CD4-positive, alpha-beta T cell treated with Interleukin-6 at 100 ng/mL for 8 hours (primary cell): ENCODE measurements around the gene ZNF189.

Source experiments
- DNase-seq: peaks from one replicate; pipeline ENCODE4 v3.0.0-alpha.2; 2020; ENCODE audit warnings: mixed read lengths, low spot score

The ZNF189 gene

GRCh38 chr9:101398068-101398929, at the start of gene ZNF189, which contains the start of gene MRPL50:
ZNF189 (plus strand) TSS chr9:101398851; CDS start chr9:101399157, 306 bp downstream.
MRPL50 (minus strand) TSS chr9:101398618; CDS start chr9:101398592, 26 bp downstream.
- peak; percentile 97 for DNase-seq

DNA sequence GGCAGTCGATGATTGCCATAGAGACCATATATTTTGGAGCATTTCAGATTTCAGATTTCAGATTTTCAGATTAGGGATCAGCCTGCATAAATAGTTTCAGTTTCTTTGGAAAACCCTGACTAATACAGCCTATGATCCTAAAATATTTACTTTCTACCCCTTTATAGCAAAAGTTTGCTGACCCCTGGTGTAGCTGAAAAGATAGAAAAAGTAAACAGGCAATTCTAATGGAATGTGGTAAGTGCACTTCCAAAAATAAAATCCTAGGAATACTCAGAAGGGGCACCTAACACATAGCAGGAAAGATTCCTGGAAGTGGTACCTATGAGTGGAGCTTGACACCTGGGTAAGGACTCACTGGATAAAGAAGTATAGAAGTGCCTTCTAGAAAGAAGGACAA, 48.4 kb upstream of the ZNF189 start:
- DNase-seq, result no peak

DNA sequence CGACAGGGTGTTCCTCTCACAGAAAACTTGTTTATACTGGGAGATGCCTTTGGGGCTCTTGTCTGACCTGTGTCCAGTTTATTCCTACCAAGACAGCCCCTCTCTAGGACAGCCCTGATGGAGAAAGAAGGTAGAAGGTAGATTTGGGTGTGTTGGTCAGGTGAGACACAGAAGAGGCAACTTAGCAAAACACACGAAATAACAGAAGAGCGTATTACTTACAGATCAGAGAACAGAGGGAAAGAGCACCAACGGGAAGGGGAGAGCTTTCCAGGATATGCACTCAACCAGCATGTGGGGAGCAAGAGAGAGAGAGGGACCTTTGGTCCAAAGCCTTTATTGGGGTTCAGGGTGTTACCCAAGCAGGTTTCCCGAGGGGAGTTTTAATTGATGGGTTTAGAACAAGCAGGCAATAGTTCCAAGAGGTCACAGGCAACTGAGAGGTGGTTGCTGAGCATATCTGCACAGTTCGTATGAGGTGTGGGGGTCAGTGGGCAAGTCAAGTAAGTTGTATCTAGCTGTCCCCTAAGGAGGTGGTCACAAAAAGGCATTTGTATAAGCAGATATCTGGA, 45.7 kb upstream of the ZNF189 start:
- no peak for DNase-seq

DNA sequence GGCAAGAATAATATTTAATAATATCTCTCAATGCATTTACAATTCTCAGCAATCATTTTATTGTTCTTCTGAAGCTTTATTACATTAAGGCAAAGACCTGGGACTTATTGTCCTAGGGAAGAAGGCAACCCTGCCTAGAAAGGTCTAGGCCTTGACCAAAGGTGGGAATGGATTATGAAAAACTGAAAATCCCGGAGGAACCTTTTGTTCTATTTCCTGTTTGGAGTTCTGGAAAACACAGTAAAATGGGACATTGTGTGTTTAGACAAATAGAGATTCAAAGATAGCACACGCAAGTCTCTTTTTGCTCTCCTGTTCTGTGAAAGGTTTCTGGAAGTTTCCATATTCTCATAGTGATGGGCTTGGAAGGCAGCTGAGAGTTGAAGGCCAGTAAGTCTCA, 45.0 kb upstream of the ZNF189 start:
- DNase-seq, result no peak

DNA sequence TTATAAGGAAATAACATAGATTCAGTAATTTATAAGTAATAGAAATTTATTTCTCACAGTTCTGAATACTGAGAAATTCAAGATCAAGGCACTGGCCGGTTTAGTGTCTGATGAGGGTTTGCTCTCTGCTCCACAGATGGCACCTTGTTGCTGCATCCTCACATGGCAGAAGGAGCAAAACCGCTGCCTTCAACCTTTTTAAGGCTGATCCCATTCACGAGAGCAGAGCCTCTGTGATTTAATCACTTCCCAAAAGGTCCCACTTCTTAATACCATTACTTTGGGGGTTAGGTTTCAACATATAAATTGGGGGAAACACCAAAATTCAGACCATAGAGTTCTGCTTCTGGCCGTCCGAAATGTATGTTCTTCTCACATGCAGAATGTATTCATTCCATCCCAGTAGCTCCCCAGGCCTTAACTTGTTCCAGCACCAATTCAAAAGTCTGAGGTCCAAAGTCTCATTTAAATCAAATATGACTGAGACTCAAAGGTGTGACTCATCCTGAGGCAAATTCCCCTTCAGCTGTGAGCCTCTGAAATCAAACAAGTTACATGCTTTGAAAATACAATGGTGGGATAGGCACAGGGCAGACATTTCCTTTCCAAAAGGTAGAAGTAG, 44.4 kb upstream of the ZNF189 start:
- no peak for DNase-seq

GRCh38 chr9:101354765-101355708, 43.6 kb upstream of the ZNF189 start:
- no peak for DNase-seq

- no peak for DNase-seq
Measured at GRCh38 chr9:101356619-101357018, 42.0 kb upstream of the ZNF189 start.

DNA sequence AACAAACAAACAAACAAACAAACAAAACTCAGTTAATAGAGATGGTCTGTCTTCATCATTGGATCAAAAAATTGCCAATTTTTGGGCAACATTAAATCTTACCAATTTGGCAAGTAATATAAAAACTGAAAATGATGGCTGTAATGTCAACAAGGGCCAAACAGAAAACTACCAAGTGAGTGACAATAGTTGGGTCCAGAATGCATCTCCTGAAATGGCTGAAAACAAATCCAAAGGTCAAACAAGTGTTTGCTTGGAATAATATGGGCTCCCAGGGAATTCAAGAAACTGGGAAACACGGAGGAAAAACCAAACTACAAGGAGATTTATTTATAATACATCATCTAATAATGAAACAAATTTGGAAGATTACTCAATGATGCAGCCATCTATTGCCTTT, 39.0 kb upstream of the ZNF189 start:
- DNase-seq, result no peak

GRCh38 chr9:101360647-101361046, 38.0 kb upstream of the ZNF189 start:
- DNase-seq, result no peak

DNA sequence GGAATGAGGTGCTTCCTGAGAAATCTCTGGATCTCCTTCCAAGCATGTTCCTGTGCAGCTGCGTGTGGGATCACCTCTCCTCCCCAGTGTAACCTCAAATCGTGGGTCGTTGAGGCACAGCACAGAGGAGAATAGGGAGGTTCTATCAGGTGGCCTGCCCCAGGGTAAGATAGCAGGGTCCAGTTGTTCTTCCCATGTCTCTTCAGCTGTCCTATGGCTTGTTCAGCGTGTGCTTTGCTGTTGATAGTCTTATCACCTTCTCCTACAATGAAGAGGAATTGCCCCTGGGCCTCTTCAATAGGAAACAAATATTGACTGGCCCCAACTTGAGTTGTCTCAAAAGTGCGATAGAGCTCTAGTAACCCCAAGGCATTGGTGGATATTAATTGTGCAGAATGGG, 36.2 kb upstream of the ZNF189 start:
- no peak for DNase-seq

GRCh38 chr9:101365181-101365580, 33.5 kb upstream of the ZNF189 start:
- DNase-seq, result no peak

DNA sequence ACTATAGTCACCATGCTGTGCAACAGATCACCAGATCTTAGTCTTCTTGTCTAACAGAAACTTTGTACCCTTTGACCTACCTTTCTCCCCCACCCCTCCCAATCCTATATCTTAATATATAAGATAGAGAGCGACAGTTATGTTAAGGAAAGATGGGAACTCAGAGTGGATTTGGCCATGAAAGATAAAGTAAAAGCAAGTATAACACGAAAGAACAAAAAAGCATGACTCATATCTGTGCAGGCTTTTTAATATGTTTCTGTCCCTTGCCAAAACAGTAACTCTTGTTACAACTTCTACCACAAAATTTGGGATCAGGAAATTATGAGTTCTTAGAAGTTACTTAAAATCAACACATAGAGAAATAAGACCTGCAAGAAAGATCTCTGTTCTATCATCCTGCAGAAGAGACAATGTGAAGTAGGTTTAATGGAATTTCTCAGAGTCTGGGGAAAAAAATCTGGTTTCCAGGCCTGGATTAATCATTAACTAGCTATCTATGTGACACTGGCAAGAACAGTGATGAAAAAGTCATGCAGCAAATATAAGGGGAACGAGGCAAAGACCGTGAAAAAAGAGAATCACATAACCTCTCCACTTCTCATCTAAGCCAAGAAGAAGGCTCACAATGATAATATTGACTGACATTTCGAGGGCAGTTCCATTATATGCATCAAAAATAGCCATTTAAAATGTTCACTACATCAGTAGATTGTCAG, 32.5 kb upstream of the ZNF189 start:
- no peak for DNase-seq

GRCh38 chr9:101367323-101367722, 31.3 kb upstream of the ZNF189 start:
- DNase-seq, result no peak

DNA sequence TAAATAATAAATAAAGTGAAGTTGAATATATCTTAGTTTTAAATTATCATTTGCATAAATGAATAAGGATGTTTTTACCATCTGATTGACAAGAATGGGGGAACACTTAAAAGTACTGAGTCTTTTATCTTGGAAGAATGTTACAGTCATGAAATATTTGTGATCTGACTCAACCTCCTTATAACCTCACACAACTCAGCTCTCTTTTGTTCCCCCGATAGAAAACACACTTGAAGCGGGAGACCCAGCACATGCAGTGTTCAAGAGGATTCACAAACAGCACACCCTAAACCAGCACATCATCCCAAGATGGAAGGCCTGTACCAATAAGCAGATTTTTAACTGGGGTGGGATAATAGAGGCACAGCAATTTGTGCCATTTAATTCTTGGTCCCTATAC, 29.4 kb upstream of the ZNF189 start:
- DNase-seq, result no peak

DNA sequence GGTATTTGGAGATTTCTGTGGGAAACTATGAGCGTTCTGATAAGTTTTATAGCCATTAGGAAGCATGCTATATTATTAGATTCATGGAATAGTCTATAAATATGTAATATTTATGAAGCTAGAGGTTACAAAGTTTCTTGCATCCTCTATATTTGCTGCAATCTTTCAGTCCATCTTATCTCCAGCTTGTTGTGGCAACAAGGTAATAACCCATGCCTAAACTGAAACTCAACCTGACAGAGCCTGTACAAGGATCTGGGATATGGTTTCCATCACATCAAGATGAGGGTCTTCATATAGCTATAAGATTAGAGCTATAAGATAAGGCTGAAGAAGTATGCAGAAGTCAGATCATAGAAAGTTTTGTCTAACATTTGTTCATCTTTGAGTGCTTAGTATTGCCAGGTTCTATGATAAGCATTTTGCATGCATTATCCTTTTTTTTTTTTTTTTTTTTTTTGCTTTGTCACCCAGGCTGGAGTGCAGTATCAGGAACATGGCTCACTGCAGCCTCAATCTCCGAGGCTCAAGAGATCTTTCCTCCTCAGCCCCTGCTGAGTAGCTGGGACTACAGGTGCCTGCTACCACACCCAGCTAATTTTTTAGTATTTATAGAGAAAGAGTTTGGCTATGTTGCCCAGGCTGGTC, 28.6 kb upstream of the ZNF189 start:
- DNase-seq, result no peak

DNA sequence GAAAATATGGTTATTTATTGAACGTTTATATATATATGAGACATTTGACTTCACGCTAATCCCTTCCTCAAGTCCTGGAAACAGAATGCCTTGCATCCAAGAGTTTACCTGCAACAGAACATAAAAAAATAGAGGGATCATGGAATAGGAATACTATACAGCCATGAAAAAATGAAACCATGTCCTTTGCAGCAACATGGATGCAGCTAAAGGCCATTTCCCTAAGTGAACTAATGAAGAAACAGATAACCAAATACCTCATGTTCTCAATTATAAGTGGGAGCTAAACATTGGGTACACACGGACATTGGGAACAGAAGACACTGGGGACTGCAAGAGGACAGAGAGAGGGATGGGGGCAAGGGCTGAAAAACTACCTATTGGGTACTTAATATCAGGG, 26.8 kb upstream of the ZNF189 start:
- DNase-seq, result no peak

DNA sequence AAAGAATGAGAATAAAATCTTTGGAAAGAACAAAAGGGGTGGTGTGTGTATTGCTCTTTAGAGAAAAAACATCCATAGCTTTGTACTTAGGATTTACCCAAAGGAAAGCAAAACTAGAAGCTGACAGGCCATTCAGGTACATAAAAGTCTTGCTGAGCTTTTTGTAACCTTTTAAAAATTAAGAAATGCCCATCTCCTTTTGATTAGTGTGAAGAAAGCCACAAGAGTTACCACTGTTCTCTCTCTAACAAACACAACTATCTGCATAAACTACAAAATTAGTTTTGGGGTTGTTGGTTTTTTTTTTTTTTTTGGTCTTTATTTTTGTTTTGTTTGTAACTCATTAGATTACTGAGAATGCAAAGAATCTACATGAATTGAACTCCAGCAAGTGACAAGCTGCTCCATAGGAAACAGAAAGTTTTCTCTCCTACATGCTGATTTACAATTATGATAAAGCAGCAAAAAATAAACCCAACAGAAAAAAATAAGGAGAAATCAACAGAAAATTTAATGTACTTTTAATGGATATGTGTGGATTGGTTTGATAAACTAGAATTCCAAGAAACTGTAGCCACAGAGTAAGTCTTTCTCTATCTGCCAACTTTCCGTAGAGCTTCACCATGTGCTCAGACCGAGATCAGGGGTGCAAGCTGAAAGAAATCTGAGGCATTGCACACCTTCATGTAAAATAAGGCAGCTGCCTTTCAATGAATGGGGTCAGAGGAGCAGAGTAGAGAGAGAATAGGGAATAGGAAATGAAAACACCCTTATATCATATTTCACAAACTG, 26.1 kb upstream of the ZNF189 start:
- DNase-seq, result no peak

DNA sequence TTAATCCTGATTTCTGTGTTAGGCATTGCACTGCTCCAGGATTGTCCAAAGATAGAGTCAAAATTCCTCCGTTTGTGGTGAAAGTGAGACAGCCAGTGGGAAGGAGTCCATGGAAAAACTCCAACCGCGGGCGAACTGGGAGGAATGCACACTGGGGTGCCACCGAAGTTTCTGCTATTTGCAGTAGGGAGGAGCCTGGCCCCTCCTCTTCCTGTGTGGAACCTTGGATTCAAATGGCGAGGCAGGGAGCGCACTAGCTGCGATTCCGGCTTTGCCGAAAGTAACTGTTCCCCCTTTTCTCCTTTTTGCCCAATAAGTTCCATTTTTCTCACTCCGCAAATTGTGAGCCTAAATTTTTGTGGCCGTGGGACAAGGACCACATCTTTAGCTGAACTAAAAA, 23.1 kb upstream of the ZNF189 start:
- no peak for DNase-seq

- no peak for DNase-seq
Measured at GRCh38 chr9:101376111-101376848, 22.4 kb upstream of the ZNF189 start.
